Left ventricle myocardium inferior (tissue), 1 donor: Measurements from ENCODE around the gene HELLS. TPM values are rescaled to one million over a fixed set of nuclear protein-coding genes. Genes with fewer than 3 reads are reported as not detected.

Experiments used
- DNase-seq: peaks from one replicate; pipeline ENCODE4 v3.0.0-alpha.2; 2020
- H3K27ac ChIP-seq: fragments of 200-600 bp; replicated peaks from 2 replicates; pipeline ENCODE4 v1.8.0; 2021
- H3K27me3 ChIP-seq: fragments of 200-600 bp; 2 replicates; pipeline ENCODE4 v1.8.0; 2021; ENCODE audit warnings: low read depth
- H3K36me3 ChIP-seq: fragments of 200-600 bp; 2 replicates; pipeline ENCODE4 v1.8.0; 2021
- H3K4me1 ChIP-seq: fragments of 200-600 bp; 2 replicates; pipeline ENCODE4 v1.8.0; 2021
- H3K4me3 ChIP-seq: fragments of 200-600 bp; 2 replicates; pipeline ENCODE4 v1.8.0; 2021; ENCODE audit warnings: mild to moderate bottlenecking, moderate library complexity
- H3K9me3 ChIP-seq: fragments of 200-600 bp; replicated peaks from 2 replicates; pipeline ENCODE4 v1.8.0; 2021
- intact Hi-C: fragments of 100-400 bp; cut with micrococcal nuclease; formaldehyde crosslinking; loops from one replicate; pipeline ENCODE4 v1.11.0; 2022
- total RNA-seq: library from RNA; stranded (reverse); fragmentation: NEBNext Ultra II Directional; extraction: Animal tissue kit (Norgen Biotek cat#: 25700); gene quantifications from one replicate; pipeline ENCODE4 v1.2.1, GENCODE V29; 2021
- TF ChIP-seq, protein P1 (sequence below): fragments of 200-600 bp; IDR thresholded peaks from 2 replicates; pipeline ENCODE4 v1.8.0; 2021; ENCODE audit warnings: antibody characterized with exemption, mild to moderate bottlenecking, borderline replicate concordance
- donor health status: DM: no; HTN: yes; CAD: no; lungs with severe emphysema.

The HELLS gene
- total RNA-seq, 1 donor from 2014 or later = 0.91 TPM

DNA sequence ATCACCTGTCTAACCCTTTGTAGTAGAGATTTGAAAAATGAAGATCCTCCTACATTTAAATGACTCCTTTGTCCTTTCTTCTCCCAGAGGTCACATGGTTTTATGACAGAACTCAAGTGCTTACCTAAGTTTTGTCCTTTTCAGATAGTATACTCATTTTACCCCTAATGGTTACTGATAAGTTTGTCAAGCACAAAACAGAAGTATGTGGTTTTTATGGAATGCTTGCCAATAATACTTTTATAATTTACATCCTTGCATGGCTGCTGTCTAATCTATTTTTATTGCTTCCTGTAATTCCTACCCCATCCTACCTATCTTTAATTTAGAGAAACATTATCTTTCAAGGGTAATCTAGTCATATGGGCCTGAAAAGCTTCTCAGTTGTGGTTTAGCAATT lies 37.5 kb downstream of the HELLS start:
- TF ChIP-seq, protein P1, sequence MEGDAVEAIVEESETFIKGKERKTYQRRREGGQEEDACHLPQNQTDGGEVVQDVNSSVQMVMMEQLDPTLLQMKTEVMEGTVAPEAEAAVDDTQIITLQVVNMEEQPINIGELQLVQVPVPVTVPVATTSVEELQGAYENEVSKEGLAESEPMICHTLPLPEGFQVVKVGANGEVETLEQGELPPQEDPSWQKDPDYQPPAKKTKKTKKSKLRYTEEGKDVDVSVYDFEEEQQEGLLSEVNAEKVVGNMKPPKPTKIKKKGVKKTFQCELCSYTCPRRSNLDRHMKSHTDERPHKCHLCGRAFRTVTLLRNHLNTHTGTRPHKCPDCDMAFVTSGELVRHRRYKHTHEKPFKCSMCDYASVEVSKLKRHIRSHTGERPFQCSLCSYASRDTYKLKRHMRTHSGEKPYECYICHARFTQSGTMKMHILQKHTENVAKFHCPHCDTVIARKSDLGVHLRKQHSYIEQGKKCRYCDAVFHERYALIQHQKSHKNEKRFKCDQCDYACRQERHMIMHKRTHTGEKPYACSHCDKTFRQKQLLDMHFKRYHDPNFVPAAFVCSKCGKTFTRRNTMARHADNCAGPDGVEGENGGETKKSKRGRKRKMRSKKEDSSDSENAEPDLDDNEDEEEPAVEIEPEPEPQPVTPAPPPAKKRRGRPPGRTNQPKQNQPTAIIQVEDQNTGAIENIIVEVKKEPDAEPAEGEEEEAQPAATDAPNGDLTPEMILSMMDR = no peak
- DNase-seq = no peak
- H3K4me3 ChIP-seq = no peak overlapping the region
- H3K4me1 ChIP-seq = no peaks in the 10 kb centered on the region
- H3K27ac ChIP-seq = no peak overlapping the region
- no peaks in the 10 kb centered on the region for H3K36me3 ChIP-seq
- H3K9me3 ChIP-seq = no peaks in the 10 kb centered on the region
- intact Hi-C loops = no loop called here
- H3K27me3 ChIP-seq = no peaks in the 10 kb centered on the region

DNA sequence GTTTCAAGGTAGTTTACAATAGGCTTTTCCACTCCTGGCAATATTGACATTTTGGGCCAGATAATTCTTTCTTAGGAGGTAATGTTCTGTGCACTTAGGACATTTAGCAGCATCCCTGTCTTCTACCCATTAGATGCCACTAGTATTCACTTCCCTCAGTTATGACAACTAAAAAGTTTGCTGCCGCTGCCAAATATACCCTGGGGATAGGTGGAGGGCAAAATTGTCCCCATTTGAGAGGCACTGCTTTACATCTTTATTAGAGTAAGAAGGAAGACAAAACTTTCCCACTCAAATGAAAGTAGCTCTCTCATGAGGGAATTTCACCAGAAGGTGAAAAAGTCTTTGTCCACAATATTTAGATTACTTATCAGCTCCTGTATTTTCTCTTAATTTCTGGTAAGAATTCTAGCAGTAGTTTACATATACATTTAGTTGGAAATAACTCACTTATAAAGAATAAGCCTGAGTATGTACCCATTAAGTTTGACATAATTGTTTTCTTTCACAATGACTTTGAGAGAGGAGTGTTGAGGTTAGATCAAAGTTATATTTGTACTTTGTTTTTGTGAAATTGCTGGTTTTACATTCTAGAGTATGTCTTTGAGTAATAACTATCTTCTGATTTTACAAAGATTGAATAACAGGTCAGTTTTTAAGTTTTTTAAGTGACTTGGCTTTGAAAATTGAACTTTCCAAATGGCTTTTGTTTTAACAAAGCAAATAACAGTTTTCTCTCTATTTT lies 46.0 kb downstream of the HELLS start:
- no peak overlapping the region for H3K4me3 ChIP-seq
- no peak overlapping the region for H3K27ac ChIP-seq
- DNase-seq = no peak
- H3K36me3 ChIP-seq = no peaks in the 10 kb centered on the region
- H3K27me3 ChIP-seq = no peaks in the 10 kb centered on the region
- intact Hi-C loops = no loop called here
- H3K4me1 ChIP-seq = no peaks in the 10 kb centered on the region
- TF ChIP-seq, protein P1 = no peak
- no peaks in the 10 kb centered on the region for H3K9me3 ChIP-seq

DNA sequence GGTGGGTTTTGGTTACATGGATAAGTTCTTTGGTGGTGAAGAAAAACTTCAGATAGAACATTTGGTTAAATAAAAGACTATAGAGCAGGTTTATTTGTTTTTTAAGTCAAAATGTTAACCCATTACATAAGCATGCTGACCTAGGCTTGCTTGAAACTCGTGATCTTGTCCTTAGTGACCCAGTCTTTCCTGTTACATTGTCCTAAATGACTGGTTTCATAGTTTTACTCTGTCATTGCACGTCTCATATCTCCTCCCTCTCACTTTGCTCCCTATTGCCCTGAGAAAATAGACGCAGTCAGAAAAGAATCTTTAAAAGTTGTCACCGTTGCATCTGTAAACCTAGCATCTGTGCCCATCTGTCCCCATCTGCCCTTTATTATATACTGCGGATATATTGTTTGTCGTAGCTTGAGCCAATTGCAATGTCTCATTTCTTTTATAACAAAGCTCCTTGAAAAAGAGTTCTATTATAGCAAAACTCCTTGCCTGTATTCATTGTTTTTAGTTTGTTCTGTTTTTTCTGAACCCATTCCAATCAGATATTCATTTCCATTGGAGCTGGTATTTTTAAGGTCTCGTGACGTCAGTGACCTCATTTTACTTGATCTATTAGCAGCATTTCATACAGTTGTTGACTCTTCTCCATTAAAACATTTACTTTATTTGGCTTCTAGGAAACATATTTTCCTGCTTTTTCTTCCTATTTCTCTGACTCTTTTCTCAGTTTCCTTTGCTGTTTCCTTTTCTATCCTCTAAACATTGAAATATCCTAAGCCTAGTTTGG lies 57.3 kb downstream of the HELLS start:
- Histone ChIP-seq H3K9me3 (no peaks in the 10 kb centered on the region), H3K27me3 (no peaks in the 10 kb centered on the region), H3K4me1 (no peaks in the 10 kb centered on the region), H3K36me3 (peaks cover under 1% of the 10 kb centered on the region), H3K4me3 (no peak overlapping the region), H3K27ac (no peak overlapping the region)
- DNase-seq = no peak
- TF ChIP-seq, protein P1 = no peak
- intact Hi-C loops = no loop called here

DNA sequence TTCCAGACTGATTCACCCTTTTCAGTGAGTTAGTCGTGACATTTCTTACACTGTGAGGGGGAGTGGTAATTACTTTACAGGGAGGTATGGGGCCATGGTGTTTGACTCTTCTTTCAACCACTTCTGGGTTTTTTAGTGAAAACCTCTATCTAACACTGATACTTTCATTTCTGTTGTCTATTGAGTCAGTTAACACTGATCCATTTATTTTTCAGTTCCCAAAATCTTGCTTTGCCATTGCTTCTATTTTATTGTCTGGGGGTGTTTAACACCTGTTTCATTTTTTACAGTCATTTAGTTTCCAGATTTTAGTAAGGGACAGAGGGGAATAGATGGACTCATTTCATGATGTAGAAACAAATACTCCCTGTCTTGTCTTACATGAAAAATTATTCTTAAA lies 61.5 kb downstream of the HELLS start:
- intact Hi-C loops = no loop called here
- H3K27ac ChIP-seq = no peak overlapping the region
- no peaks in the 10 kb centered on the region for H3K4me1 ChIP-seq
- TF ChIP-seq, protein P1 = no peak
- no peaks in the 10 kb centered on the region for H3K36me3 ChIP-seq
- no peak for DNase-seq
- no peak overlapping the region for H3K4me3 ChIP-seq
- no peaks in the 10 kb centered on the region for H3K9me3 ChIP-seq
- H3K27me3 ChIP-seq = no peaks in the 10 kb centered on the region

DNA sequence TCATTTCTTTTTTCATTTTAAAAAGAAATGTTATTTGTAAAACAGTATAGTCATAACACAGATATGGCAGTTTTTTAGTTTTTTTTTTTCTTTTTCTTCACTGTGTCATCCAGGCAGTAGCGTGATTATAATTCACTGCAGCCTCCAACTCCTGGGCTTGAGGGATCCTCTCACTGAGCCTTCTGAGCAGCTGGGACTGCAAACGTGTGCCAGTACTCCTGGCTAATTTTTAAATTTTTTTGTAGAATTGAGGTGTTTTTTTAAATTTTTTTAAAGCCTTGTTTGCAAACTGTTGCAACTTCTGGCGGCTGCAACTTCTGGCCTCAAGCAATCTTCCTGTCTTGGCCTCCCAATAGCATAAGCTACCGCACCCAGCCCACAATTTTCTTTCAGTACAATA lies 63.0 kb downstream of the HELLS start:
- intact Hi-C loops = no loop called here
- no peak for DNase-seq

More for the DNA sequence above, 63.0 kb downstream of the HELLS start:
- H3K27ac ChIP-seq = no peak overlapping the region
- no peaks in the 10 kb centered on the region for H3K9me3 ChIP-seq
- H3K36me3 ChIP-seq = no peaks in the 10 kb centered on the region
- H3K4me3 ChIP-seq = no peak overlapping the region
- H3K27me3 ChIP-seq = no peaks in the 10 kb centered on the region
- TF ChIP-seq, protein P1 = no peak
- H3K4me1 ChIP-seq = no peaks in the 10 kb centered on the region
